GM18873 (cell line): Measurements from ENCODE around the gene USP13.
"Not testable (repeated sequence)": the region's sequence is repeated elsewhere in the genome, so short reads cannot be mapped to it uniquely, and the experiment has no call there.

Experiments used
- ATAC-seq: cut with Tn5 transposase; IDR thresholded peaks from one replicate; pipeline ENCODE4 v1.9.1; 2021; ENCODE audit warnings: mild to moderate bottlenecking, moderate library complexity, moderate number of reproducible peaks; ENCODE audit not compliant: unreplicated experiment, low FRiP score

USP13 gene

DNA sequence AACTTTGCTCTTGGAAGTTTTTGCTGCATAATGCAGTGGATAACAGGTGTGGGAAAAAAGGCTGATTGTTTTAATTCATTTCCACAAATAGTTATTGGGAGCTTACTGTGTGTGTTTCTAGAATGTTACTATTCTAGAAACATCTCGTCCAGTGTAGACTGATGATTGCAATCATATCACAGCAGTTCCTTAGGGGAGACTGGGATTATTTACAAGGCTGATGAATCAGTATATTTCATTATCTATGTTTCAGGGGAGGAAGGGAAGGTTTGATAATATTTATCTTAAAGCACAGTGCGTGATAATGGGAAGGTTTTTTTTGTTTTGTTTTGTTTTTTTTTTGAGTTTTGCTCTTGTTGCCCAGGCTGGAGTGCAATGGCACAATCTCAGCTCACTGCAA, 2.4 kb downstream of the USP13 start:
- ATAC-seq = no peak

DNA sequence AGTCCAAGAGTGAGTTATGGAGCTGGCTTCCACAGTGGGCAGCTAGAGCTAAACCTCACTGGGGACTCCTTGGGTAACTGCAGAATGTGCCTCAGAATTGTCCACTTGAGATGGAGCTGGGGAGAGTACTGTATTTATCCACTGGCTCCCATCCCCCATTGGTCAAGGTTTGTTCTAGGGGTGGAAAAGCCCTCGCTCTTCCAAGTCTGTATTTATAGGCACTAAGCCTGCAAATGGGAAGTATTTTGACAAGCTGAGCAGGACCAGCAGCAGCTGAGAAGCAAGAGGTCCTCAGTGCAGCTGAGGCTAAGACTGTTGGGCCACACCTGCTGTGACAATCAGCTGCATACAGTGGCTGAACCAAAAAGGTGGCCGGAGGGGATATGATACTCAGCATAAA, 5.8 kb downstream of the USP13 start:
- ATAC-seq = no peak

DNA sequence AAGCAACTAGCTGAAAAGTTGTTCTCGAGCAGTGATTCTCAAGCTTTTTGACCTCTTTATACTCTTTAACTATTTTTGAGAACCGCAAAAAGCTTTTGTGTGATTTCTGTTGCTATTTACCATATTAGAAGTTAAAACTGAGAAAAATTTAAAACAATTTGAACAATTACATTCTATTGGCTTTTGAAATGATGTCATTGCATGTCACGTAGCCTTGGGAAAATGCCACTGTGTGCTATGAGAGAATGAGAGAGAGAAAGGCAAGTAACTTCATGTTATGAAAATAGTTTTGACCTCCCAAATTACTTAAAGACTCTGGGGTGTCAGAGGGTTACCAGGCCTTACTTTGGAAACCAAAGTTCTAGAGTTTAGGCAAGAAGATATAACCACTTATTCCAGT, 8.0 kb downstream of the USP13 start:
- ATAC-seq = no peak

DNA sequence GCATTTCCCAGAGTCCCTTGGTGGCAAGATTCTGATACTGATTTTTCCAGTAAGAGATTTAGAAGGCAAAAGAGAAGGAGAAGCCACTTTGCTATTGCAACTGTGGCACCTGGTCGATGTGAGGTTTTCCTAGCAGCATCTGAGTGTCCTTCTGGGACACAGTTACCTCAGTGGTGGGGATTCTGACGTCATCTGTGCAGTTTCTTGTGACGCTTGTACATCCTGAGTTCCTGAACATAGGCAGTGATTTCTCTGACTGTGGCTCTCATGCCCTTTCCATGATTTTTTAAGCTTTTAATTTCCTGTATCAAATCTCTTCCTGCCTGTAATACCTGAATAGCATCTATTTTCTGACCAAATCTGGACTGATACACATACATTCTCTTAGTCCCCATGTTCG, 8.9 kb downstream of the USP13 start:
- ATAC-seq = no peak

DNA sequence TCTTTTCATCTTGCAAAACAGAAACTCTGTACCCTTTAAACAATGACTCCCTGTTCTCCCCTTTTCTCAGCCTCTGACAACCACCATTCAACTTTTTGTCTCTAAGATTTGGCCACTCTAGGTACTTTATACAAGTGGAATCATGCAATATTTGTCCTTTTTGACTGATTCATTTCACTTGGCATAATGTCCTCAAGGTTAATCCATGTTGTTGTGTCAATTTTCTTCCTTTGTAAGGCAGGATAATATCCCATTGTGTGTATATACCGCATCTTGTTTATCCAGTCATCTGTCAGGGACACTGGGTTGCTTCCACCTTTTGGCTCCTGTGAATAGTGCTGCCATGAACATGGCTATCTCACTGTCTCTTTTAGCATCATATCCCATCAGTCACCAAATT, 10.3 kb downstream of the USP13 start:
- ATAC-seq = no peak

DNA sequence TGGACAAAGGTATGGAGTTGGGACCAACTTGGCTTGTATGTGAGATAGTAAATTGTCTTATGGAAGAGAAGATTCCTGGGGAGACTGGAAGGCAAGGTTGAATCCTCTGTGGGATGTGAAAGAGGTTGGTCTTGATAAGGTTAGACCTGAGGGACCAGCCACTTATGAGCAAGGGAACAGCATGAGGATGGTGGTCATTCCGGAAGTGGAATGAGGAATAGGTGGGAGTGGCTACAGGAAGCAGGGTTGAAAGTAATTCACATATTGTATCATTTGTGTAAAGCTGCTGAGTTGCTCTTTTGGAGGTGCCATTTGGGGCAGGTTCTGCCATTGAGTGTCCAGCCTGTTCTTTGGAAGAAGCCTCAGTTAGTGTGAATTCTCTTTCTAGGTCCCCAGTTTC, 13.2 kb downstream of the USP13 start:
- no peak for ATAC-seq

DNA sequence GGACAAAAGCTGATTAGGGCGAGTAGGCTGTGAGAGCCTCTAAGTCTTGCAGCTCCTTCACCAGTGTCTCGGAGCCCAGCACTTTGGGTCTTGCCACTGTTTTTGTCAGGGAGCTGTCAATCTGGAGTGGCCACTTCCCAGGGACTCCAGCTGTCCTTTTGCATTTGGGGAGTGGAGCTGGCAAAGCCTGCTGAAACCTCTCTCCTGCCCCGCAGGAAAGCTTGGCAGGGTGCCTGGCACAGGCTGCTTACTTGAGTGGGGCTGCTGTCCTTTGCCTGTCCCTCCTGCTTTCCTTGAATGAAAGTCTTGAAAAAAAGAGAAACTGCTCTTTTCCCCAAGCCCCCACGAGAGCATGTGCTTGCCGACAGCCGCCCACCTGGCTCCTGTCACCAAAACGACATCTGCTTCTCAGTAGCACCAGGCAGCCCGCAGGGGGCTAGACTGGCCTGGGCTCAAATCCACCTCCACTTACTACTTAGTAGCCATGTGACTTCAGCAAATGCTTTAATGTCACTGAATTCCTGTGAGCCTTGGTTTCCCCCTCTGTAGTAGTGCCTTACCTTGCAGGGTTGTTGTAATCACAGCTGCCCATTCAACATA, 13.7 kb downstream of the USP13 start:
- no peak for ATAC-seq

DNA sequence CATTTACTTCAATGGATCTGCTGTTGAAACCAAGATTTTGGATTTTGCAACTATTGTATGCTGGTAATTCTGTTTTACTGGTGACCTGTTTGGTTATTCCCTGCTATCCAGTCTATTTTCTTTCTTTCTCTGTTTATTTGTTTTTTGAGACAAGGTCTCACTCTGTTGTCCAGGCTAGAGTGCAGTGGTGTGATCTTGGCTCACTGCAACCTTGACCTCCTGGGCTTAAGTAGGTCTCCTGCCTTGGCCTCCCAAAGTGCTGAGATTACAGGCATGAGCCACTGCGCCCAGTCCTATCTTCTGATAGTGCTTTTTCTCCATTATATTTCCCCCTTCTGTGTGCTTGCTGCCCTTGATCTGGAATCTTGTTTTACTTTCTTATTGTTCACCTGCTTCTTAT, 15.6 kb downstream of the USP13 start:
- ATAC-seq = no peak

DNA sequence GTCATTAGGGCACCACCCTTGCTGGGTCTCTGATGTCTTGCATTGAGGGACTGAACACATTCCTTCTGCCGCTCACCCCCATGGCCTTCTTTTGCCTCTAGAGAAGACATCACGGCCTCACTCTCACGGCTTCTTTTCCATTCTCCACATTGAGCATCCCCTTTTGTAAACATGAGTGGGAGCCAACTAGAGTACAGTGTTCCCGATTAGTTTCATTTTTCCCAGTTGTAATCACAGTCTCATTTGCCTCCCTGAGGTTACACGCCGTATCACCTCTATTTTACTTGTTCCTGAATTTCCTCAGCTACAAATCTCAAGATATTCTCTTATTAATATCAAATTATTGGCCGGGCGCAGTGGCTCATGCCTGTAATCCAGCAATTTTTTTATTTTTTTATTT, 17.5 kb downstream of the USP13 start:
- no peak for ATAC-seq

DNA sequence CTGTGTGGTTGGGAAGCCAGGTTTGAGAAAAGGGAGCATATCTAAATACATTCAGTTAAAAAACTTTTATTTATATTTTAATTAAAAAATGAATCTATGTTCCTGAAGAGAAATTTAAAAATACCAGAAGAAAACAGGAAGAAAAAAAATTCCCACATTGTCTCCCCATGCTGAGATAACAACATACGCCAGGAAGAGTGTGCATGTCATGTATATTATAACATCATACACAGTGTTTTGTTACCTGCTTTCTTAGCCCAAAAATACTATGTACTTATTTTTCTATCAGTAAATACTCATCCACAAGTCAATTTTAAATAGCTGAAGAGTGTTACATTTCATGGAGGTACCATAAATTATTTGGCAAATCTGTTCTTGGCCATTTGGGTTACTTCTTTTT, 18.5 kb downstream of the USP13 start:
- ATAC-seq = no peak

DNA sequence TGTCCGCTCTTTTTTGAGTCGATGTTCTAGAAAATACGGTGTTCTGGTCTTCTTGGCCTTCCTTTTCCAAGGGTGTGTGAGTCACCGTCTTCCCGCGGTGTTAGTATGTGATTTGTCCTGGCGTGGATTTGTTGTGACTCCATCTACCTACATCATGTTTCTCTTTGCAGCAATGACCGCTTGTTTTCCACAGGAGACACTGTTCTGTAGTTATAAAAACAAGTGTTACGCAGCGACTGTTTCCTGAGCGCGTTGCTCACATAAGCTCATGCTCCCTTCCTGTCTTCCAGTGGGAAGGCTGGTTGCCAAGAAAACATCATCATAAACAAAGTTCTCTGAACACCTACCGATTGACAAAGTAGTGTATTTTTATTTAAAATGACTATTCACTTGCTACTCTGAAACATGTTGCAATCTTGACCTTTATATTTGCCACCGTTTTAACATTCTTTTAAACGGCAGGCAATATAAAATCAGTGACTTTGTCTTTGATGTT, 19.0 kb downstream of the USP13 start:
- ATAC-seq = no peak

DNA sequence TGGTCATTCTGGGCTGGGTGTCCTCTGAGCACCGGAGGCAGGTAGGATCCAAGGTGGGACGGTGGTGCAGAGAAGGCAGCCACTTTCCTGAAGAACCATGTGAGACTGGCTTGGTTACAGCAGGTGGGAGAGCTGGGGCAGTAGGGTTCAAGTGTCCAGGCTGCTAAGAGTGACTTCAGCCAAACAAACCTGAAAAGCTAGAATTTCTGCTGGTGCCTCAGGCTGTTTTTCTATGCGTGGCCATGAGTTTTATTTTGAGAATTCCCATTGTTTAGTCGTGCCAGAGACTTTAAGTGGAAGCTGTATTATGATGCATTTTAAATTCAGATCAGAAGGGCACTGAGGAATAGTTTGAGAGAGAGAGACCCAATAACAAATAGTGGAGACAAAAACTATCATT, 20.1 kb downstream of the USP13 start:
- ATAC-seq = no peak

DNA sequence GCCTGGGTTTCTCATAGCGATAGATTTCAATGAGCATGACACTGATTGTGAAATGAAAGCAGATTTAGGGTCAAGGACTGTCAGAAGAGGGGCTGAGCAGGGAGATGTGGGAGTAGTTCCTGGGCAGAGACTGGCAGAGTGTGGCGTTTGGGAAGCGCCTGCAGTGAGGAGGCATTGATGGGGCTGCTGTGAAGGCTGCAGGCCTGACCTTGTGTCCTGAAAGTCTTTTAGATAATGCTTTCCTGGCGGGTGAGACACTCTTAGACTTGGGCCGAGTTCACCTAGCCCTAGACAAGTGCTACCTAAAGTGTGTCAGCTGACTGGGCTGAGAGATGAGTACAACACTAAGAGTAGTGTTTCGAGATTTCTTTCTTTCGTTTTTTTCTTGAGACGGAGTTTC, 20.7 kb downstream of the USP13 start:
- no peak for ATAC-seq

DNA sequence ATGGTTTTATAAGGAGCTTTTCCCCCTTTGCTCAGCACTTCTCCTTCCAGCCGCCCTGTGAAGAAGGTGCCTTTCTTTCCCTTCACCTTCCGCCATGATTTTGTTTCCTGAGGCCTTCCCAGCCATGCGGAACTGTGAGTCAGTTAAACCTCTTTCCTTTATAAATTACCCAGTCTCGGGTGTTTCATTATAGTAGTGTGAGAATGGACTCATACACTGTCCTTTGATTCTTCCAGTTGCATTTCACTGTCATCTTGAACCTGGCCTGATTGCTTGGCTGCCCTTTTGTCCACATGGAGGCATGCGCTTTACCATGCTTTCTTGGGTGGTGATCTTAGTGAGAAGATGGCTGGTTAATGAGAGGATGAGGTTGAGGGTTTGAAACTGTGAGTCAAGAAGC, 23.2 kb downstream of the USP13 start:
- no peak for ATAC-seq

DNA sequence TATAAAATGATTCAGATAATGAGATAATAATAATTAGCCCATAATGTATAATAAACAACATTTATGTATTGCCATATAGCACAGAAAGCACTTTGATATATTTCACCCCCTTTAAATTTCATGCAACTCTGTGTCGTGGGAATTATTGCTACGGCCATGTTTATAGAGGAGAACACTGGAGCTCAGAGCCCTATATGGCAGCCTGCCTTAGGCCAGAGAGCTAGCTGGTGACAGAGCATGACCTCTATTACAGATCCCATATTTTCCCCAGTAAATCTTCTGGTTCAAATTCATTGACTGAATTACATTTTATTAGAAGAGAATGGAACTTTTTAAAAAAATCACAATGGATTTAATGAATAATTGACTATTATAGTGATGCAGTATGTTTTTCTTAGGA, 25.0 kb downstream of the USP13 start:
- no peak for ATAC-seq

DNA sequence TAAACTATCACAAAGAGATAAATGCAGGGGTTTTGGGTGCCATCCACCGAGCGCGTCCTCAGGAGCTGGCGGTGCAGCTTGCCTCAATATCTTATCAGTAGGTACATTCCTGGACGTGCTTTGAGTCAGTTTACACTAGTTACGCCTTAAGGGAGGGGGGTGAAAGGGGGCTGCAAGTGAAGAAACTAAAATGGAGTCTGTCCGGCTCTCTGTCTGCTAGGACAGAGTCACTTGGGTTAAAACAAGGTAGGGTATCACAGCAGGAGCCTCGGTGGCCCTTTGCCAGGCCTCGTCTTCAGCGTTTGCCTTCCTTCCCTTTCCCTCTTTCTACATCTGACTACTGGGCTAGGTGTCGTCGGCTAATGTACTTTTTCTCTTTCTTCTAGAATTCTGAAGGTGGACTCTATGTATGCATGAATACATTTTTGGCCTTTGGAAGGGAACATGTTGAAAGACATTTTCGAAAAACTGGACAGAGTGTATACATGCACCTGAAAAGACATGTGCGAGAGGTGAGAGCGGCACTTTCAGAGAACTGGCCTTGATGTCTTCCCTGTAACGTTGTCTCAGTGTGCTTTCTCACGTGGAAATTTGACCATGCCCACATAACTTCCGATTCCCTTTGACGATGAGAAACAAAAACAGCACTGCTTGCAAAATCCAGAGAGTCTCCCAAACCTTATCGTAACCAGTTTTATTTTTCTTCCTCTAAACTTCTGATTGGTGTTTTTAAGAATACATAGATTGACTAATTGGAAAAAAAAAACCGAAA, 28.8 kb downstream of the USP13 start:
- no peak for ATAC-seq

DNA sequence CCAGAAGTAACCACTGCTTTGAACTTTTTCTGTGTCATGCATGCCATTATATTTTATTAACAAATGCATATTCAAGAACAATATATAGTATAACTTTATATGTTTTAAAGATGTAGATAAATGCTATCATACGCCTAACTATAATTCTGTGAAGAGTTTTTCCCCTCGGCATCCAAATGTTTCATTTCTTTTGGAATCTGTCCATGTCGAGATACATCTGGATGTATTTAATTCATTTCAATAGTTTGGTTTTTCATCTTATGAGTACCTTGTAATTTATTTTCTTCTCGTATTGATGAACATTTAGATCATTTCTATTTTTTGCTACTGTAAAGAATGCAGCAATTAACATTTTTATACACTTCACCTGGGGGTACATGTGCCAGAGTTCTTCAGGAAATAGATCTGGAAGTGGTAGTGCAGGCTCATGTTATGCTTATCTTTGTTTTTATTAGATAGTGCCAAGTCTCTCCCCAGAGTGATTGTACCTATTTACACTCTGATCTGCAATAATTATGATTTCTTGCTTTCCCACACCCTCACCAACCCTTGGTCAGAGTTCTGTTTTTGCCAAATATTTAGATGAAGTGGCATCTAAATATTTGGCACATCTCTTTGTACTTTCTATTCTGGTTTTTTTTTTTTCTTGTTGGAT, 29.7 kb downstream of the USP13 start:
- no peak for ATAC-seq

DNA sequence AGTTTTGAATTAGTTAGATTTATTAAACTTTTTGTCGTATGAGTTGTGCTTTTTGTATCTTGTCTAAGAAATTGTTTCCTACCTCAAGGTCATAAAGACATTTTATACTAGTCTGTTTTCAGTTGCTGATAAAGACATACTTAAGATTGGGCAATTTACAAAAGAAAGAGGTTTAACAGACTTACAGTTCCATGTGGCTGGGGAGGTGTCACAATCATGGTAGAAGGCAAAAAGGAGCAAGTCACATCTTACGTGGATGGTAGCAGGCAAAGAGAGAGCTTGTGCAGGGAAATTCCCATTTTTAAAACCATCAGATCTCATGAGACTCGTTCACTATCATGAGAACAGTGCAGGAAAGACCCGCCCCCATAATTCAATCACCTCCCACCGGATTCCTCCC, 30.4 kb downstream of the USP13 start:
- ATAC-seq = not testable (repeated sequence)

DNA sequence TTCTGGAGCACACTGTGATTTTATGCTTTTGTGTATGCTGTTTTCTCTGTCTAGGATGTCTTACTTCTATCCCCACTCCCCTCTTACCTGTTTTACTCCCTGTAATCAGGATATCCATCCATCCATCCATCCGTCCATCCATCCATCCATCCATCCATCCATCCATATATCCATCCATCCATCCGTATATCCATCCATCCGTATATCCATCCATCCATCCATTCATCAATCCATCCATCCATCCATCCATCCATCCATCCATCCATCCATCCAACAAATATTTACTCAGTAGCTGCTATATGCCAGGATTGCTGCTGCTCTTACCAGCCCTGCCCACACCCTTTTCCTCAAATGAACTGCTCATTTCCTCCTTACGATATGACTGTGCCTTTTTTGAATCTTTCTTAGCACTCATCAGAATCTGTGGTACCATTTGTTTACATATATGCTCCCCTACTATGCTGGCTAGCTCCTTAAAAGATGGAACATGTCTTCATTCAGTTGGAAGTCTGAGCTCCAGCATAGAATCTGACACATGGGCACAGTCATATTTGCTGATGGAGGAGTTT, 35.2 kb downstream of the USP13 start:
- ATAC-seq = no peak

DNA sequence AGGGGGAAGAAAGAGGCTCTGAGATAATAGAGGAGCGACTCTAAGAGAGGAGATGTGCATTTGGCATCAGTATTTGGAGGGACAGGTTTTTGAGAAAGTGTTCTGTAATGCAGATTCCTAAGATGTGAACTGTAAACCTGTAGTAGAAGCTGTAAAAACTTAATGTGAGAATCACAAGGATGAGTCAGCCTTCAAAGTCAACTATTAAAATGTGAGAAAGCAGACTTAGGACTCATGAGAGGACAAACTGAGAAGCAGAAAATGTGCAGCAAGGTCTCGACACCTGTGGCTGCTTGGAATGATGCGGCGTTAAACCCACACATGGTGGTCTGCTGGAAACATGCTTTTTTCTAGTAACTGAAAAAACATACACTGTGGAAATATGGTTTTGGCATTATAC, 36.0 kb downstream of the USP13 start:
- ATAC-seq = no peak

DNA sequence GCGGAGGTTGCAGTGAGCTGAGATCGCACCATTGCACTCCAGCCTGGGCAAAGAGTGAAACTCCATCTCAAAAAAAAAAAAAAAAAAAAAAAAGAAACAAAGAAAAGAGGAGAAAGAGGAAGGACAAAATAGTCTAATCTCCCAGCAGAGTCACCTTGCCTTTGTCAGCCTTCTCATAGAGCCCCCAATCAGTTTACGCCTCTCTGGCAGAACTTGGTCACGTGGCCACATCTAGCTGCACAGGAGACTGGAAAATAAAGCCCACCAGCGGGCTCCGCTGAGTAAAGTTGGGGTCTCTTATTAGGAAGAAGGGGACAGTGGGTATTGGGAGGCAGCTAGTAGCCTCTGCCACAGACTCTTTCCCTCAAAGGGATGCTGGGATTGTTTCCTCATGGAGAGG, 41.9 kb downstream of the USP13 start:
- ATAC-seq = no peak
